Psoas muscle (tissue), 8 donors: ENCODE data around the gene RPLP2. TPM values are rescaled to one million over a fixed set of nuclear protein-coding genes. Genes with fewer than 3 reads are reported as not detected.
A peak's percentile ranks its signal among the peaks of the same experiment; 100 is the strongest.

Experiments used
- ATAC-seq, 4 donors: fragments of 200-7000 bp; cut with Tn5 transposase; one replicate each; pipeline ENCODE4 v1.9.1; 2020; ENCODE audit warnings: moderate library complexity in 3 of 4, mild to moderate bottlenecking in 2 of 4
- DNase-seq, 2 donors: peaks; one replicate each; pipeline ENCODE4 v3.0.0-alpha.2; 2020
- H3K27ac ChIP-seq: fragments of 200-600 bp; one replicate; pipeline ENCODE4 v1.8.0; 2022
- H3K27me3 ChIP-seq, 3 donors: fragments of 200-600 bp in 1 of 3; one replicate each; pipeline versions ENCODE4 v1.6.1 to v1.8.0; 2013 to 2022; ENCODE audit warnings: low read length in 2 of 3, mild to moderate bottlenecking in 2 of 3, moderate library complexity in 1 of 3; ENCODE audit not compliant: insufficient read depth in 3 of 3
- H3K36me3 ChIP-seq, 2 donors: fragments of 200-600 bp in 1 of 2; one replicate each; pipeline versions ENCODE4 v1.6.1 to v1.8.0; 2013 to 2022; ENCODE audit warnings: low read depth in 1 of 2, mild to moderate bottlenecking in 1 of 2, moderate library complexity in 1 of 2; ENCODE audit not compliant: insufficient read depth in 1 of 2
- H3K4me1 ChIP-seq: fragments of 200-600 bp; one replicate; pipeline ENCODE4 v1.8.0; 2022
- H3K4me3 ChIP-seq: fragments of 200-600 bp; one replicate; pipeline ENCODE4 v1.8.0; 2022; ENCODE audit warnings: mild to moderate bottlenecking
- H3K9me3 ChIP-seq: fragments of 200-600 bp; one replicate; pipeline ENCODE4 v1.8.0; 2022
- WGBS, 3 donors: extraction: QIAGEN DNeasy Blood & Tissue Kit; methylation state at CpG; one replicate each; pipeline versions ENCODE4 v1.1.6 to v1.1.7; 2013; 5-methylcytosine and 5-hydroxymethylcytosine counted together
- intact Hi-C, 2 donors: fragments of 100-400 bp; cut with DNase I; formaldehyde crosslinking; loops; one replicate each; pipeline versions ENCODE4 v1.11.0 to v1.14.2; 2022
- polyA plus RNA-seq, 3 donors: library from polyadenylated mRNA; stranded (reverse); fragments of 200-250 nt; gene quantifications; one replicate each; pipeline ENCODE4 v1.2.3, GENCODE V29; 2013
- total RNA-seq, 4 donors: library from RNA; stranded (reverse); fragmentation: NEBNext Ultra II Directional in 2 of 4; extraction: Animal tissue kit (Norgen Biotek cat#: 25700) in 2 of 4; gene quantifications; one replicate each; pipeline versions ENCODE4 v1.2.1 to v1.2.4, GENCODE V29; 2021 to 2023
- TF ChIP-seq, protein P1 (sequence below): fragments of 200-600 bp; IDR thresholded peaks from one replicate; pipeline ENCODE4 v1.8.0; 2022; ENCODE audit warnings: antibody characterized with exemption
- donor health status: healthy with polysubstance abuse.
- donor health status: DM: no; HTN: no; CAD: no; lungs with moderate emphysema.
- donor health status: Bipolar disorder and iron deficiency.
- donor health status: healthy.
- donor health status: DM: yes; HTN: yes; CAD: no.
- donor health status: DM: no; HTN: no; CAD: no.
- donor health status: DM: no; HTN: no; CAD: no.
- donor health status: DM: yes; HTN: yes; CAD: no.

Gene RPLP2
- total and polyA plus RNA-seq, 7 donors, result 779 to 1,781 (median 1,246) TPM

GRCh38 chr11:782264-783174, 27.2 kb upstream of the RPLP2 start:
- ATAC-seq (no peak), DNase-seq (peak in 1 of 2 donors; percentile 56)
- intact Hi-C loops, result no loop called here
- TF ChIP-seq, protein P1, sequence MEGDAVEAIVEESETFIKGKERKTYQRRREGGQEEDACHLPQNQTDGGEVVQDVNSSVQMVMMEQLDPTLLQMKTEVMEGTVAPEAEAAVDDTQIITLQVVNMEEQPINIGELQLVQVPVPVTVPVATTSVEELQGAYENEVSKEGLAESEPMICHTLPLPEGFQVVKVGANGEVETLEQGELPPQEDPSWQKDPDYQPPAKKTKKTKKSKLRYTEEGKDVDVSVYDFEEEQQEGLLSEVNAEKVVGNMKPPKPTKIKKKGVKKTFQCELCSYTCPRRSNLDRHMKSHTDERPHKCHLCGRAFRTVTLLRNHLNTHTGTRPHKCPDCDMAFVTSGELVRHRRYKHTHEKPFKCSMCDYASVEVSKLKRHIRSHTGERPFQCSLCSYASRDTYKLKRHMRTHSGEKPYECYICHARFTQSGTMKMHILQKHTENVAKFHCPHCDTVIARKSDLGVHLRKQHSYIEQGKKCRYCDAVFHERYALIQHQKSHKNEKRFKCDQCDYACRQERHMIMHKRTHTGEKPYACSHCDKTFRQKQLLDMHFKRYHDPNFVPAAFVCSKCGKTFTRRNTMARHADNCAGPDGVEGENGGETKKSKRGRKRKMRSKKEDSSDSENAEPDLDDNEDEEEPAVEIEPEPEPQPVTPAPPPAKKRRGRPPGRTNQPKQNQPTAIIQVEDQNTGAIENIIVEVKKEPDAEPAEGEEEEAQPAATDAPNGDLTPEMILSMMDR, result no peak
- Histone ChIP-seq H3K36me3 (peaks cover 0 to 9% of the 10 kb centered on the region in 2 donors), H3K4me3 (no peak overlapping the region), H3K9me3 (no peaks in the 10 kb centered on the region), H3K27ac (peak overlapping the region; percentile 74), H3K4me1 (peaks cover 31% of the 10 kb centered on the region), H3K27me3 (peaks cover 0 to 4% (median 3%) of the 10 kb centered on the region in 3 donors)
- WGBS, 3 donors, result 75 to 79% (median 75%) methylated on average over 35 to 36 of the region's 36 CpGs

DNA sequence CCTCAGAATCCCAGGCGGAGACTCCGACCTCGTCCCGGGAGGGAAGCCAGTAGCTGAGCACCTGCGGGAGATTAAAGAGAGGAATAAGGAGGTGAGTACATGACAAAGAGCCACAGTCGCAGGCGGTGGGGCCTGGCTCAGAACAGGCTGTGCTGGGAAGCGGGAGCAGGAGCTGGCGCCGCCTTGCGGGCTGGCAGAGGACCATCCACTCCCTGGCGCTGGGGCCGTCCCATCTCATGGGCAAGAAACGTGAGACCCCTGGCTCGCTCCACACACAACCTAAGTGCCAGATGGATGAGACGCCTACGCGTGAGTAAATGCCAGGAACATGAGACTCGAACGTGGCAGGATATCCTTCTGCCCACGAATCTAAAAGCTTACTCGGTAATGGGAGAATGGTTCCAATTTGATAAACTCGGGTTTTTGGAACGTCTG, 26.2 kb upstream of the RPLP2 start:
- peak; percentile 87 to 96 for DNase-seq
- H3K27me3 ChIP-seq, result peaks cover 0 to 12% (median 4%) of the 10 kb centered on the region in 3 donors
- peaks cover 0 to 9% of the 10 kb centered on the region in 2 donors for H3K36me3 ChIP-seq
- WGBS, 3 donors, result 8 to 17% (median 12%) methylated on average over 24 of the region's 24 CpGs
- peak overlapping the region; percentile 2 for H3K4me3 ChIP-seq
- TF ChIP-seq, protein P1, result peak; percentile 69
- intact Hi-C loops, result no loop called here
- peak overlapping the region; percentile 74 for H3K27ac ChIP-seq
- no peaks in the 10 kb centered on the region for H3K9me3 ChIP-seq
- ATAC-seq, result peak; percentile 92 to 97 (median 94)
- peaks cover 22% of the 10 kb centered on the region for H3K4me1 ChIP-seq

DNA sequence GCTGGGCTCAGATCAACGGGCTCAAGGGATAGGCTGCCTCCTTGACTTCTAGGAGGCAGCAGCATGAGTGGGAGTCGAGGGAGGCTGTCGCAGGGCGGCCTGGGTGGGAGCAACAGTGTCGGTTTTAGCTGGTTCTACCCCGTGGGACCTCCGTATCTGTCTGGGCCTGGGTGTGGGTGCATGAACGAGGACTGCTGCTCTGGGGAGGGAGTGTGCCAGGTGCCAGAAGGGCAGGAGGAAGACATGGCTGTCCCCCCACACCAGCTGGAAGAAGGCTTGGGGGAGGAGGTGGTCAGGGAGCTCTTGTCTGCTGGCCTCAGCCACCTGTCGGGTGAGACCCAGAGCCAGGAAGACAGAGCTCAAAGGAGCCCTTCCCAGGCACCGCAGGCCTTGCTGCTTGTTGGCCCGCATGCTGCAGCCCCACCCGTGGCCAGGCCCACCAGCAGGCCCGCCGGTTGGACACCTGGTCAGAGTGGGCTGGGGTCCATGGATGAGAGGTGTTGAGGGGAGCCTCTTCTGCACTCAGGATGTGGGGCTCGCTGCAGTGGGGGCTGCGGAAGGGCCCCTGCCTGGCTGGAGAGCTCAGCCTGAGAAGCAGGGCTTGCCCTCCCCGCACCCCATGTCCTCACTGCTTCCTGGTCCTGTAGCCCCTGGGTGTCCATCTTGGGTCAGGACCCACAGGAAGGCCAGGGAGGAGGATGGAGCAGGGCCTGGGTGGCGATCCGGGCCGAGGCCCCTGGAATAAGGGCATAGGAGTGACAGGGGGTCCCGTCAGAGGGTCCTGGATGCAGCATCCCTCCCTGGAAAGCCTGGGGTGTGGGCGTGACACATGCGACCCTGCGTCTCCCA, 23.3 kb upstream of the RPLP2 start:
- 71 to 82% (median 81%) methylated on average over 23 to 24 of the region's 24 CpGs for WGBS, 3 donors
- TF ChIP-seq, protein P1, result no peak
- ATAC-seq, result no peak
- H3K4me3 ChIP-seq, result no peak overlapping the region
- no peaks in the 10 kb centered on the region for H3K36me3 ChIP-seq
- no peaks in the 10 kb centered on the region for H3K9me3 ChIP-seq
- H3K27ac ChIP-seq, result no peak overlapping the region
- H3K4me1 ChIP-seq, result peaks cover 21% of the 10 kb centered on the region
- H3K27me3 ChIP-seq, result peaks cover 0 to 28% (median 9%) of the 10 kb centered on the region in 3 donors
- DNase-seq, result no peak
- intact Hi-C loops, result no loop called here

GRCh38 chr11:787084-787675, 22.6 kb upstream of the RPLP2 start:
- H3K4me1 ChIP-seq, result peaks cover 21% of the 10 kb centered on the region
- intact Hi-C loops, result no loop called here
- H3K4me3 ChIP-seq, result no peak overlapping the region
- TF ChIP-seq, protein P1, result no peak
- no peak overlapping the region for H3K27ac ChIP-seq
- DNase-seq (no peak), ATAC-seq (no peak)
- peaks cover 0 to 28% (median 11%) of the 10 kb centered on the region in 3 donors for H3K27me3 ChIP-seq
- WGBS, 3 donors, result 84 to 90% (median 89%) methylated on average over 22 to 24 of the region's 24 CpGs
- no peaks in the 10 kb centered on the region for H3K36me3 ChIP-seq
- no peaks in the 10 kb centered on the region for H3K9me3 ChIP-seq
